H1 (cell line): ENCODE data around the gene POC1B. TPM values are rescaled to one million over a fixed set of nuclear protein-coding genes. Genes with fewer than 3 reads are reported as not detected.

Experiments
- CTCF ChIA-PET: fragments of 300-600 bp; sonication (Branson Sonifier 250); formaldehyde crosslinking; loops from one replicate; lab custom pipeline; 2021; ENCODE audit not compliant: partially characterized antibody; lab: Charles Lee
- POLR2A ChIA-PET: fragments of 300-600 bp; sonication (Branson Sonifier 250); formaldehyde crosslinking; loops from one replicate; lab custom pipeline; 2021; ENCODE audit warnings: inconsistent platforms; ENCODE audit not compliant: partially characterized antibody; lab: Charles Lee
- DNase-seq, 2 experiments: peaks; one replicate each; pipeline versions ENCODE4 v3.0.0 to v3.0.0-alpha.2; 2010 to 2022; ENCODE audit warnings: low spot score in 2 of 2, low read depth in 1 of 2, mixed read lengths in 1 of 2
- FAIRE-seq: peaks from 2 replicates; lab custom pipeline; 2011; peaks lifted over from hg19 to GRCh38; lab: Jason Lieb, UNC
- H2AFZ ChIP-seq: 2 replicates; pipeline ENCODE4 v1.8.1; 2012; ENCODE audit warnings: low read length, inconsistent platforms
- H2AK5ac ChIP-seq: 2 replicates; pipeline ENCODE4 v1.6.1; 2013; ENCODE audit warnings: low read depth, low read length
- H2BK120ac ChIP-seq: replicated peaks from 2 replicates; pipeline ENCODE3; 2013; ENCODE audit warnings: low read depth, low read length, inconsistent platforms
- H2BK12ac ChIP-seq: 2 replicates; pipeline ENCODE4 v1.6.1; 2013; ENCODE audit warnings: low read depth, low read length
- H2BK15ac ChIP-seq: 2 replicates; pipeline ENCODE4 v1.6.1; 2013; ENCODE audit warnings: low read length
- H2BK20ac ChIP-seq: 2 replicates; pipeline ENCODE4 v1.6.1; 2013; ENCODE audit warnings: low read length
- H2BK5ac ChIP-seq: 2 replicates; pipeline ENCODE4 v1.6.1; 2013; ENCODE audit warnings: low read depth, low read length
- H3K14ac ChIP-seq: 2 replicates; pipeline ENCODE4 v1.6.1; 2013; ENCODE audit warnings: inconsistent platforms; ENCODE audit not compliant: insufficient read length
- H3K18ac ChIP-seq: 2 replicates; pipeline ENCODE4 v1.6.1; 2013; ENCODE audit warnings: low read length; ENCODE audit errors: extremely low read depth
- H3K23ac ChIP-seq: 2 replicates; pipeline ENCODE4 v1.6.1; 2013; ENCODE audit warnings: inconsistent platforms; ENCODE audit not compliant: insufficient read length
- H3K23me2 ChIP-seq: 2 replicates; pipeline ENCODE4 v1.6.1; 2013; ENCODE audit warnings: low read depth, low read length
- H3K27ac ChIP-seq: 2 replicates; pipeline ENCODE4 v1.6.1; 2011; ENCODE audit warnings: low read depth, low read length, inconsistent platforms
- H3K27me3 ChIP-seq, 4 experiments: replicated peaks in 1 of 4; 1 replicate in 1 of 4; 2 replicates in 3 of 4; pipeline versions ENCODE4 v1.6.1 to v1.8.1; 2011 to 2013; ENCODE audit warnings: low read length in 3 of 4, mild to moderate bottlenecking in 3 of 4, inconsistent platforms in 2 of 4, mixed read lengths in 2 of 4, moderate library complexity in 1 of 4; ENCODE audit not compliant: control insufficient read depth in 3 of 4, insufficient read depth in 3 of 4; ENCODE audit errors: extremely low read depth in 1 of 4
- H3K36me3 ChIP-seq, 4 experiments: 2 replicates each; pipeline versions ENCODE4 v1.6.1 to v1.8.1; 2011 to 2013; ENCODE audit warnings: mild to moderate bottlenecking in 4 of 4, low read length in 3 of 4, moderate library complexity in 2 of 4, control low read depth in 1 of 4, inconsistent platforms in 1 of 4; ENCODE audit not compliant: insufficient read depth in 4 of 4, control insufficient read depth in 2 of 4
- H3K4ac ChIP-seq: replicated peaks from 2 replicates; pipeline ENCODE3; 2013; ENCODE audit warnings: low read length, low read depth, mixed read lengths, inconsistent platforms; ENCODE audit not compliant: insufficient read length
- H3K4me1 ChIP-seq, 4 experiments: replicated peaks in 1 of 4; 1 replicate in 1 of 4; 2 replicates in 3 of 4; pipeline versions ENCODE4 v1.6.1 to v1.8.1; 2011 to 2013; ENCODE audit warnings: low read length in 3 of 4, inconsistent platforms in 2 of 4, mixed read lengths in 1 of 4; ENCODE audit not compliant: insufficient read depth in 4 of 4, control insufficient read depth in 3 of 4
- H3K4me2 ChIP-seq, 2 experiments: 2 replicates each; pipeline versions ENCODE4 v1.6.1 to v1.8.1; 2011 to 2013; ENCODE audit warnings: low read depth in 2 of 2, low read length in 2 of 2, control low read depth in 1 of 2, inconsistent platforms in 1 of 2, mild to moderate bottlenecking in 1 of 2; ENCODE audit not compliant: insufficient read depth in 1 of 2
- H3K4me3 ChIP-seq, 4 experiments: fragments of 200-600, 300-600 bp in 1 of 4; sonication (generic), shearing (Covaris generic), sonication (Bioruptor Twin) in 1 of 4; 2 replicates each; pipeline versions ENCODE4 v1.5.1 to v1.8.1; 2011 to 2016; ENCODE audit warnings: low read length in 4 of 4, low read depth in 3 of 4, control low read depth in 2 of 4, inconsistent platforms in 2 of 4, mild to moderate bottlenecking in 2 of 4, mixed read lengths in 1 of 4, moderate library complexity in 1 of 4; ENCODE audit not compliant: insufficient read depth in 2 of 4; ENCODE audit errors: extremely low read depth in 1 of 4
- H3K56ac ChIP-seq: replicated peaks from 2 replicates; pipeline ENCODE3; 2013; ENCODE audit warnings: low read depth, mild to moderate bottlenecking, mixed read lengths, low read length, inconsistent platforms; ENCODE audit not compliant: insufficient read length
- H3K79me1 ChIP-seq: 2 replicates; pipeline ENCODE4 v1.6.1; 2013; ENCODE audit warnings: low read depth, low read length, control low read depth
- H3K79me2 ChIP-seq, 2 experiments: 2 replicates each; pipeline versions ENCODE4 v1.6.1 to v1.8.1; 2012 to 2013; ENCODE audit warnings: low read length in 2 of 2, mild to moderate bottlenecking in 2 of 2, inconsistent platforms in 1 of 2; ENCODE audit not compliant: insufficient read depth in 2 of 2, control insufficient read depth in 1 of 2
- H3K9ac ChIP-seq, 4 experiments: replicated peaks in 1 of 4; 1 replicate in 1 of 4; 2 replicates in 3 of 4; pipeline versions ENCODE4 v1.6.1 to v1.8.1; 2011 to 2013; ENCODE audit warnings: low read depth in 3 of 4, low read length in 3 of 4, control low read depth in 2 of 4, mild to moderate bottlenecking in 2 of 4, moderate library complexity in 2 of 4, inconsistent platforms in 1 of 4; ENCODE audit errors: extremely low read depth in 1 of 4
- H3K9me3 ChIP-seq, 2 experiments: 2 replicates each; pipeline versions ENCODE4 v1.6.1 to v1.8.1; 2012 to 2013; ENCODE audit warnings: mild to moderate bottlenecking in 2 of 2, moderate library complexity in 2 of 2, control low read depth in 1 of 2, inconsistent platforms in 1 of 2, low read depth in 1 of 2, low read length in 1 of 2, mixed read lengths in 1 of 2; ENCODE audit not compliant: insufficient read depth in 2 of 2
- H4K20me1 ChIP-seq, 2 experiments: replicated peaks in 1 of 2; 2 replicates each; pipeline versions ENCODE3 to v1.8.1; 2011 to 2013; ENCODE audit warnings: inconsistent platforms in 2 of 2, low read length in 2 of 2, mild to moderate bottlenecking in 1 of 2; ENCODE audit not compliant: insufficient read depth in 2 of 2, control insufficient read depth in 1 of 2
- H4K5ac ChIP-seq: 2 replicates; pipeline ENCODE4 v1.6.1; 2013; ENCODE audit warnings: low read length, low read depth, mixed read lengths, inconsistent platforms; ENCODE audit not compliant: insufficient read length
- H4K8ac ChIP-seq: 2 replicates; pipeline ENCODE4 v1.8.0; 2013; ENCODE audit warnings: mild to moderate bottlenecking, moderate library complexity, low read length, inconsistent platforms; ENCODE audit not compliant: insufficient read depth; ENCODE audit errors: extremely low read depth
- H4K91ac ChIP-seq: replicated peaks from 2 replicates; pipeline ENCODE3; 2013; ENCODE audit warnings: low read length, mixed read lengths, inconsistent platforms; ENCODE audit not compliant: insufficient read length
- CHD1 ChIP-seq: IDR thresholded peaks from 2 replicates; pipeline ENCODE4 v1.6.1; 2012; ENCODE audit warnings: low read depth, low read length, improper control_type of control experiment
- EGR1 ChIP-seq: IDR thresholded peaks from 2 replicates; pipeline ENCODE4 v1.6.1; 2011; ENCODE audit warnings: low read depth, low read length, borderline replicate concordance
- JUND ChIP-seq: IDR thresholded peaks from 2 replicates; pipeline ENCODE4 v1.6.1; 2011; ENCODE audit warnings: mild to moderate bottlenecking, improper control_type of control experiment, low read length
- RAD21 ChIP-seq, 2 experiments: IDR thresholded peaks in 1 of 2; conservative IDR thresholded peaks in 1 of 2; 2 replicates each; pipeline ENCODE4 v1.6.1; 2011; ENCODE audit warnings: low read depth in 2 of 2, low read length in 2 of 2, improper control_type of control experiment in 1 of 2, inconsistent platforms in 1 of 2, mild to moderate bottlenecking in 1 of 2, moderate library complexity in 1 of 2
- SIN3A ChIP-seq, 2 experiments: IDR thresholded peaks in 1 of 2; conservative IDR thresholded peaks in 1 of 2; 2 replicates each; pipeline ENCODE4 v1.6.1; 2011 to 2012; ENCODE audit warnings: low read length in 2 of 2, improper control_type of control experiment in 1 of 2, low read depth in 1 of 2, mild to moderate bottlenecking in 1 of 2
- TCF12 ChIP-seq: IDR thresholded peaks from 2 replicates; pipeline ENCODE4 v1.6.1; 2011; ENCODE audit warnings: low read depth, mild to moderate bottlenecking, low read length
- WGBS, 2 experiments: shearing (Covaris generic) in 1 of 2; methylation state at CpG; one replicate each; pipeline versions ENCODE4 v1.1.6 to v1.1.7; 2013 to 2015; ENCODE audit warnings: low lambda C conversion rate in 2 of 2, mixed read lengths in 2 of 2, inconsistent platforms in 1 of 2, low coverage in 1 of 2, missing lambda C conversion rate in 1 of 2; ENCODE audit not compliant: insufficient replicate concordance in 2 of 2, insufficient coverage in 1 of 2, insufficient read length in 1 of 2; ENCODE audit errors: extremely low coverage in 1 of 2, missing lambda C conversion rate in 1 of 2; 5-methylcytosine and 5-hydroxymethylcytosine counted together
- polyA plus RNA-seq, 7 experiments: library from polyadenylated mRNA; depleted of rRNA in 3 of 7; stranded (reverse) in 5 of 7; unstranded in 2 of 7; fragments of >200 nt in 5 of 7; fragments of 200-250 nt in 2 of 7; gene quantifications; 1 replicate in 5 of 7; 2 replicates in 1 of 7; 4 replicates in 1 of 7; pipeline versions ENCODE4 v1.2.1 to v1.2.3, GENCODE V29; 2011 to 2013; ENCODE audit warnings: missing spikeins in 2 of 7, mixed read lengths in 2 of 7
- total RNA-seq: library from RNA; stranded (reverse); fragmentation: NEBNext Ultra II Directional; extraction: Animal tissue kit (Norgen Biotek cat#: 25700); gene quantifications from 2 replicates; pipeline ENCODE4 v1.2.1, GENCODE V29; 2021

Gene POC1B
- total and polyA plus RNA-seq, 2 of the 8 experiments (the other 6 are each of a cell fraction or from before 2014, with no cell fraction given), result 7.5 to 16.3 TPM

GRCh38 chr12:89513544-89513943 is 12.3 kb downstream of the POC1B start:
- no peaks in the 10 kb centered on the region for H4K20me1 ChIP-seq
- H3K27me3 ChIP-seq, result no peaks in the 10 kb centered on the region
- POLR2A ChIA-PET, result interaction anchor here (1.2 to 1.7 kb wide), 3 partner anchors 11 to 164 kb away, joined by 3 to 7 read pairs (median 4); partner anchors contain the start of genes DUSP6 and GALNT4
- 0 out of 2 replicates have a peak, but pooled peaks cover 2% of the 10 kb centered on the region for H3K79me1 ChIP-seq
- H3K18ac ChIP-seq, result no peak overlapping the region
- no peak overlapping the region for H2AK5ac ChIP-seq
- DNase-seq, result no peak
- no peak overlapping the region for H3K14ac ChIP-seq
- H3K9me3 ChIP-seq, result no peaks in the 10 kb centered on the region
- H2BK5ac ChIP-seq, result no peak overlapping the region
- H3K79me2 ChIP-seq, result no peaks in the 10 kb centered on the region
- no peak overlapping the region for H2BK120ac ChIP-seq
- H3K23ac ChIP-seq, result no peak overlapping the region
- FAIRE-seq, result no peak
- H4K91ac ChIP-seq, result no peak overlapping the region
- CTCF ChIA-PET, result interaction anchor here (1.2 to 2.3 kb wide), 6 partner anchors 8 to 496 kb away, joined by 4 to 10 read pairs (median 6); partner anchors contain the start of gene POC1B
- no peak overlapping the region for H4K5ac ChIP-seq
- WGBS, 2 experiments, result 80% methylated on average over 4 of the region's 4 CpGs; no CpG with 5 or more reads in 1 of the 2 experiments
- H2BK12ac ChIP-seq, result no peak overlapping the region
- H3K4me1 ChIP-seq, result peaks cover 0 to 3% (median 2%) of the 10 kb centered on the region in 4 experiments; a peak in 3 of 7 replicates
- H2AFZ ChIP-seq, result no peak overlapping the region
- no peak overlapping the region for H3K4ac ChIP-seq
- no peak overlapping the region for H2BK20ac ChIP-seq
- H4K8ac ChIP-seq, result no peak overlapping the region
- H3K4me2 ChIP-seq, result no peak overlapping the region
- no peak overlapping the region for H3K56ac ChIP-seq
- no peak overlapping the region for H3K4me3 ChIP-seq
- no peaks in the 10 kb centered on the region for H3K36me3 ChIP-seq
- H2BK15ac ChIP-seq, result no peak overlapping the region
- no peak overlapping the region for H3K27ac ChIP-seq
- H3K23me2 ChIP-seq, result no peaks in the 10 kb centered on the region
- no peak overlapping the region for H3K9ac ChIP-seq
- TF ChIP-seq JUND (no peak), EGR1 (no peak), CHD1 (no peak), SIN3A (conservative IDR thresholded peaks at IDR 0.05 in 1 of 2, IDR thresholded peaks at IDR 0.05 in 1 of 2; ENCODE audit: low read depth in 1 of 2, low read length in 2 of 2) (no peak), RAD21 (IDR thresholded peaks at IDR 0.05 in 1 of 2, conservative IDR thresholded peaks at IDR 0.05 in 1 of 2; ENCODE audit: low read depth in 2 of 2, low read length in 2 of 2) (no peak), TCF12 (no peak)
